UCSD-AML1 (cell line): ENCODE measurements around the gene PRRX2.
"Not testable (repeated sequence)": the region's sequence is repeated elsewhere in the genome, so short reads cannot be mapped to it uniquely, and the experiment has no call there.

ENCODE experiments used
- DNase-seq: peaks from one replicate; lab custom pipeline; 2025; ENCODE audit not compliant: unreplicated experiment; lab: John Stamatoyannopoulos, UW

The PRRX2 gene

GRCh38 chr9:129653823-129654553, 11.5 kb upstream of the PRRX2 start:
- no peak for DNase-seq

GRCh38 chr9:129654554-129655040, 10.8 kb upstream of the PRRX2 start:
- no peak for DNase-seq

GRCh38 chr9:129655154-129655553, 10.3 kb upstream of the PRRX2 start:
- no peak for DNase-seq

- no peak for DNase-seq
Observed at GRCh38 chr9:129655696-129656095, 9.8 kb upstream of the PRRX2 start.

GRCh38 chr9:129656795-129657390, 8.6 kb upstream of the PRRX2 start:
- no peak for DNase-seq

GRCh38 chr9:129661029-129661428, 4.4 kb upstream of the PRRX2 start:
- no peak for DNase-seq

- DNase-seq = not testable (repeated sequence)
Observed at GRCh38 chr9:129662239-129662638, 3.2 kb upstream of the PRRX2 start.

GRCh38 chr9:129664746-129665388, 580 bp upstream of the PRRX2 start:
- no peak for DNase-seq

- DNase-seq = no peak
Observed at GRCh38 chr9:129665814-129666520, 520 bp downstream of the PRRX2 start.

GRCh38 chr9:129666575-129666974, 1.1 kb downstream of the PRRX2 start:
- DNase-seq = no peak

GRCh38 chr9:129667378-129667777, 1.9 kb downstream of the PRRX2 start:
- DNase-seq = no peak

GRCh38 chr9:129667850-129668249, 2.4 kb downstream of the PRRX2 start:
- DNase-seq = no peak

- no peak for DNase-seq
Observed at GRCh38 chr9:129669141-129669718, 3.8 kb downstream of the PRRX2 start.

GRCh38 chr9:129669946-129670345, 4.5 kb downstream of the PRRX2 start:
- DNase-seq = no peak

GRCh38 chr9:129671065-129671464, 5.6 kb downstream of the PRRX2 start:
- no peak for DNase-seq

GRCh38 chr9:129671519-129671918, 6.1 kb downstream of the PRRX2 start:
- DNase-seq = no peak

GRCh38 chr9:129672702-129673101, 7.3 kb downstream of the PRRX2 start:
- DNase-seq = no peak

GRCh38 chr9:129673602-129674001, 8.2 kb downstream of the PRRX2 start:
- no peak for DNase-seq

- DNase-seq = no peak
Observed at GRCh38 chr9:129674229-129674628, 8.8 kb downstream of the PRRX2 start.

- DNase-seq = no peak
Observed at GRCh38 chr9:129675620-129676019, 10.2 kb downstream of the PRRX2 start.

- DNase-seq = no peak
Observed at GRCh38 chr9:129676287-129676686, 10.8 kb downstream of the PRRX2 start.
